GM12878 (cell line): ENCODE data around the gene MAT2B. TPM values are rescaled to one million over a fixed set of nuclear protein-coding genes. Genes with fewer than 3 reads are reported as not detected.

Source experiments
- ATF7 ChIP-seq: fragments of 450-650 bp; IDR thresholded peaks from 2 replicates; pipeline ENCODE4 v1.6.1; 2016; ENCODE audit warnings: low read depth, mild to moderate bottlenecking
- BACH1 ChIP-seq: fragments of 450-650 bp; IDR thresholded peaks from 2 replicates; pipeline ENCODE4 v1.6.1; 2017; ENCODE audit warnings: mild to moderate bottlenecking, borderline replicate concordance
- BRCA1 ChIP-seq: IDR thresholded peaks from 2 replicates; pipeline ENCODE4 v1.6.1; 2011; ENCODE audit warnings: low read depth, low read length, improper control_type of control experiment
- CEBPB ChIP-seq, 2 experiments: fragments of 150-350 bp in 1 of 2; IDR thresholded peaks; 2 replicates each; pipeline ENCODE4 v1.6.1; 2012 to 2014; ENCODE audit warnings: low read depth in 2 of 2, low read length in 2 of 2, borderline replicate concordance in 1 of 2, inconsistent platforms in 1 of 2
- CHD2 ChIP-seq: IDR thresholded peaks from 2 replicates; pipeline ENCODE4 v1.6.1; 2011; ENCODE audit warnings: low read depth, low read length, improper control_type of control experiment, borderline replicate concordance
- CREB1 ChIP-seq: IDR thresholded peaks from 2 replicates; pipeline ENCODE4 v1.6.1; 2012; ENCODE audit warnings: low read depth, mild to moderate bottlenecking, inconsistent platforms
- NFIC ChIP-seq: IDR thresholded peaks from 2 replicates; pipeline ENCODE4 v1.6.1; 2012; ENCODE audit warnings: low read depth, mild to moderate bottlenecking, inconsistent platforms, low read length, moderate library complexity
- NFYA ChIP-seq: IDR thresholded peaks from 2 replicates; pipeline ENCODE4 v1.6.1; 2011; ENCODE audit warnings: low read depth, mild to moderate bottlenecking, low read length, improper control_type of control experiment, borderline replicate concordance
- NRF1 ChIP-seq: conservative IDR thresholded peaks from 2 replicates; pipeline ENCODE4 v1.6.1; 2011; ENCODE audit warnings: mild to moderate bottlenecking, low read depth, low read length, improper control_type of control experiment
- RB1 ChIP-seq: fragments of 450-650 bp; formaldehyde crosslinking; IDR thresholded peaks from 2 replicates; pipeline ENCODE4 v1.6.1; 2017; ENCODE audit warnings: mild to moderate bottlenecking, borderline replicate concordance
- SUPT20H ChIP-seq: IDR thresholded peaks from 2 replicates; pipeline ENCODE4 v1.6.1; 2011; ENCODE audit warnings: low read depth, mild to moderate bottlenecking, low read length, moderate library complexity, borderline replicate concordance; ENCODE audit not compliant: control insufficient read depth
- ZBED1 ChIP-seq: IDR thresholded peaks from 2 replicates; pipeline ENCODE4 v1.6.1; 2016; ENCODE audit warnings: borderline replicate concordance
- ZNF207 ChIP-seq: fragments of 450-650 bp; IDR thresholded peaks from 2 replicates; pipeline ENCODE4 v1.6.1; 2014; ENCODE audit warnings: antibody characterized with exemption, mild to moderate bottlenecking, borderline replicate concordance
- ZNF217 ChIP-seq: fragments of 450-650 bp; IDR thresholded peaks from 2 replicates; pipeline ENCODE4 v1.6.1; 2017; ENCODE audit warnings: antibody characterized with exemption, mild to moderate bottlenecking
- polyA plus RNA-seq, 11 experiments: library from polyadenylated mRNA; depleted of rRNA in 4 of 11; unstranded in 6 of 11; stranded (reverse) in 5 of 11; fragments of >200 nt; fragmentation: Nextera tagmentation in 4 of 11; fragmentation: Illumina TruSeq in 1 of 11; extraction: Ambion mirVana in 4 of 11; extraction: Trizol in 1 of 11; gene quantifications; 1 replicate in 1 of 11; 2 replicates in 10 of 11; pipeline versions ENCODE4 v1.2.1 to v1.2.3, GENCODE V29; 2011 to 2016; ENCODE audit warnings: inconsistent platforms in 2 of 11, missing spikeins in 2 of 11, low read depth in 1 of 11
- total RNA-seq, 4 experiments: library from RNA; depleted of rRNA in 3 of 4; stranded (reverse); fragments of >200 nt in 3 of 4; fragmentation: Illumina TruSeq in 1 of 4; extraction: Trizol in 1 of 4; gene quantifications; 2 replicates each; pipeline versions ENCODE4 v1.2.1 to v1.2.3, GENCODE V29; 2013 to 2021
- TF ChIP-seq, protein P1 (sequence below): fragments of 450-650 bp; formaldehyde crosslinking; IDR thresholded peaks from 2 replicates; pipeline ENCODE4 v1.4.0; 2022; ENCODE audit warnings: mild to moderate bottlenecking, moderate library complexity
- TF ChIP-seq, protein P2 (sequence below): fragments of 450-650 bp; IDR thresholded peaks from 2 replicates; pipeline ENCODE4 v1.6.1; 2016; ENCODE audit warnings: mild to moderate bottlenecking
- TF ChIP-seq, protein P3 (sequence below): fragments of 450-650 bp; IDR thresholded peaks from 2 replicates; pipeline ENCODE4 v1.6.1; 2017; ENCODE audit warnings: antibody characterized with exemption, mild to moderate bottlenecking, moderate library complexity
- TF ChIP-seq, protein P4 (sequence below): IDR thresholded peaks from 2 replicates; pipeline ENCODE4 v1.6.1; 2011; ENCODE audit warnings: mild to moderate bottlenecking, low read depth, low read length, moderate library complexity; ENCODE audit not compliant: insufficient replicate concordance
- TF ChIP-seq, protein P5 (sequence below): IDR thresholded peaks from 2 replicates; pipeline ENCODE4 v1.6.1; 2012; ENCODE audit warnings: low read length, inconsistent platforms

The MAT2B gene
- total and polyA plus RNA-seq, 10 of the 15 experiments (the other 5 are each of a cell fraction or from before 2014, with no cell fraction given): 43.2 to 122 (median 63.7) TPM

DNA sequence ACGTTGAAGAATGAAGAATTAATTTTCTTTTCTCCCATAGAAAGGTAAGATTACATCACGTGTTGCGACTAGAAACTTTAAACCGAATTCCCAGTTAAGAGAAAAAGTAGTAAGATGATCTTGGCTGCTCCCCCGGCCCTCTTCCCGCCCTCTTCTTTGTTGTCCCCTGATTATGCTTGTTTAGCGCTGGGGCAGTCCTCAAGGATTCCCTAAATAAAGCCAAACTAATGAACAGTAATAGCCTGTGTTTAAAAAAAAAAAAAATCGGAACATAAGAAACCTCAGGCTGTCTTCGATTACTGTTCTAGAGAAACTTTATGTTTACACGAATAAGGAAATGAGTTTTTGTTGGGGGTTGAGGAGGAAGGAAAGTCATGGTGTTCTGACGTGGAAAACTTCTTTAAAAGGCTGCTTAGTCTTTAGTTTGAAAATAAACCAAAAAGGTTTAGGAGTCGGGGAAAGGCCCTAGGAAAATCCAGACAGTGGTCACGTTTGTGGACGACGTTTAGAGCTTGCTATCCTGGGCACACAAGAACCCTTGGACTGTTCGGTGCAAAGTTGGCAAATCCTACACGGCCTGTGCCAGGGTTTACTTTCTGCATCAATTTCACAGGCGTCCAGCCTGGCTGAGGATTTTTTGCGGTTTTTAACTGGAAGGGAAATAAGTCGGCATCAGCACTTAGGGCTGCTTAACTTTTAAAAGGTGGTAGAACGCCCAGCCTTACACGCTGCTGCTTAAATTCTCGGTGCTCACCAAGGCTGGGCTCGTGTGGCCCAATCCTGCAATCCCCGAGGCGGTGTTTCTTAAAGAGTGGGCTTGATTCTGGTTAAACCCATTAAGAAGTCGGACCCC is 1.1 kb upstream of the MAT2B start (continued):
- TF ChIP-seq ZNF207 (no peak), RB1 (no peak), NRF1 (no peak), ATF7 (no peak), NFYA (no peak), SUPT20H (no peak), NFIC (0 out of 2 replicates have a peak, but pooled peaks have one; percentile 6), CEBPB (IDR thresholded peaks at IDR 0.05; ENCODE audit: borderline replicate concordance in 1 of 2, low read depth in 2 of 2, low read length in 2 of 2) (no peak), ZNF217 (no peak), ZBED1 (no peak), CREB1 (no peak), CHD2 (no peak), BACH1 (no peak), BRCA1 (no peak)
- TF ChIP-seq, protein P1, sequence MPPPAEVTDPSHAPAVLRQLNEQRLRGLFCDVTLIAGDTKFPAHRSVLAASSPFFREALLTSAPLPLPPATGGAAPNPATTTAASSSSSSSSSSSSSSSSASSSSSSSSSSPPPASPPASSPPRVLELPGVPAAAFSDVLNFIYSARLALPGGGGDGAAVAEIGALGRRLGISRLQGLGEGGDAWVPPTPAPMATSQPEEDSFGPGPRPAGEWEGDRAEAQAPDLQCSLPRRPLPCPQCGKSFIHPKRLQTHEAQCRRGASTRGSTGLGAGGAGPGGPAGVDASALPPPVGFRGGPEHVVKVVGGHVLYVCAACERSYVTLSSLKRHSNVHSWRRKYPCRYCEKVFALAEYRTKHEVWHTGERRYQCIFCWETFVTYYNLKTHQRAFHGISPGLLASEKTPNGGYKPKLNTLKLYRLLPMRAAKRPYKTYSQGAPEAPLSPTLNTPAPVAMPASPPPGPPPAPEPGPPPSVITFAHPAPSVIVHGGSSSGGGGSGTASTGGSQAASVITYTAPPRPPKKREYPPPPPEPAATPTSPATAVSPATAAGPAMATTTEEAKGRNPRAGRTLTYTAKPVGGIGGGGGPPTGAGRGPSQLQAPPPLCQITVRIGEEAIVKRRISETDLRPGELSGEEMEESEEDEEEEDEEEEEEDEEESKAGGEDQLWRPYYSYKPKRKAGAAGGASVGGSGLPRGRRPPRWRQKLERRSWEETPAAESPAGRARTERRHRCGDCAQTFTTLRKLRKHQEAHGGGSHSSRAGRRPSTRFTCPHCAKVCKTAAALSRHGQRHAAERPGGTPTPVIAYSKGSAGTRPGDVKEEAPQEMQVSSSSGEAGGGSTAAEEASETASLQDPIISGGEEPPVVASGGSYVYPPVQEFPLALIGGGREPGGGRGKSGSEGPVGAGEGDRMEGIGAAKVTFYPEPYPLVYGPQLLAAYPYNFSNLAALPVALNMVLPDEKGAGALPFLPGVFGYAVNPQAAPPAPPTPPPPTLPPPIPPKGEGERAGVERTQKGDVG (CRISPR knock-in tag): no peak
- TF ChIP-seq, protein P2, sequence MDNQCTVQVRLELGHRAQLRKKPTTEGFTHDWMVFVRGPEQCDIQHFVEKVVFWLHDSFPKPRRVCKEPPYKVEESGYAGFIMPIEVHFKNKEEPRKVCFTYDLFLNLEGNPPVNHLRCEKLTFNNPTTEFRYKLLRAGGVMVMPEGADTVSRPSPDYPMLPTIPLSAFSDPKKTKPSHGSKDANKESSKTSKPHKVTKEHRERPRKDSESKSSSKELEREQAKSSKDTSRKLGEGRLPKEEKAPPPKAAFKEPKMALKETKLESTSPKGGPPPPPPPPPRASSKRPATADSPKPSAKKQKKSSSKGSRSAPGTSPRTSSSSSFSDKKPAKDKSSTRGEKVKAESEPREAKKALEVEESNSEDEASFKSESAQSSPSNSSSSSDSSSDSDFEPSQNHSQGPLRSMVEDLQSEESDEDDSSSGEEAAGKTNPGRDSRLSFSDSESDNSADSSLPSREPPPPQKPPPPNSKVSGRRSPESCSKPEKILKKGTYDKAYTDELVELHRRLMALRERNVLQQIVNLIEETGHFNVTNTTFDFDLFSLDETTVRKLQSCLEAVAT: 0 out of 2 replicates have a peak, but pooled peaks have one; percentile 35
- TF ChIP-seq, protein P3, sequence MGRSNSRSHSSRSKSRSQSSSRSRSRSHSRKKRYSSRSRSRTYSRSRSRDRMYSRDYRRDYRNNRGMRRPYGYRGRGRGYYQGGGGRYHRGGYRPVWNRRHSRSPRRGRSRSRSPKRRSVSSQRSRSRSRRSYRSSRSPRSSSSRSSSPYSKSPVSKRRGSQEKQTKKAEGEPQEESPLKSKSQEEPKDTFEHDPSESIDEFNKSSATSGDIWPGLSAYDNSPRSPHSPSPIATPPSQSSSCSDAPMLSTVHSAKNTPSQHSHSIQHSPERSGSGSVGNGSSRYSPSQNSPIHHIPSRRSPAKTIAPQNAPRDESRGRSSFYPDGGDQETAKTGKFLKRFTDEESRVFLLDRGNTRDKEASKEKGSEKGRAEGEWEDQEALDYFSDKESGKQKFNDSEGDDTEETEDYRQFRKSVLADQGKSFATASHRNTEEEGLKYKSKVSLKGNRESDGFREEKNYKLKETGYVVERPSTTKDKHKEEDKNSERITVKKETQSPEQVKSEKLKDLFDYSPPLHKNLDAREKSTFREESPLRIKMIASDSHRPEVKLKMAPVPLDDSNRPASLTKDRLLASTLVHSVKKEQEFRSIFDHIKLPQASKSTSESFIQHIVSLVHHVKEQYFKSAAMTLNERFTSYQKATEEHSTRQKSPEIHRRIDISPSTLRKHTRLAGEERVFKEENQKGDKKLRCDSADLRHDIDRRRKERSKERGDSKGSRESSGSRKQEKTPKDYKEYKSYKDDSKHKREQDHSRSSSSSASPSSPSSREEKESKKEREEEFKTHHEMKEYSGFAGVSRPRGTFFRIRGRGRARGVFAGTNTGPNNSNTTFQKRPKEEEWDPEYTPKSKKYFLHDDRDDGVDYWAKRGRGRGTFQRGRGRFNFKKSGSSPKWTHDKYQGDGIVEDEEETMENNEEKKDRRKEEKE: no peak
- TF ChIP-seq, protein P4, sequence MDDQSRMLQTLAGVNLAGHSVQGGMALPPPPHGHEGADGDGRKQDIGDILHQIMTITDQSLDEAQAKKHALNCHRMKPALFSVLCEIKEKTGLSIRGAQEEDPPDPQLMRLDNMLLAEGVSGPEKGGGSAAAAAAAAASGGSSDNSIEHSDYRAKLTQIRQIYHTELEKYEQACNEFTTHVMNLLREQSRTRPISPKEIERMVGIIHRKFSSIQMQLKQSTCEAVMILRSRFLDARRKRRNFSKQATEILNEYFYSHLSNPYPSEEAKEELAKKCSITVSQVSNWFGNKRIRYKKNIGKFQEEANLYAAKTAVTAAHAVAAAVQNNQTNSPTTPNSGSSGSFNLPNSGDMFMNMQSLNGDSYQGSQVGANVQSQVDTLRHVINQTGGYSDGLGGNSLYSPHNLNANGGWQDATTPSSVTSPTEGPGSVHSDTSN: no peak
- TF ChIP-seq, protein P5, sequence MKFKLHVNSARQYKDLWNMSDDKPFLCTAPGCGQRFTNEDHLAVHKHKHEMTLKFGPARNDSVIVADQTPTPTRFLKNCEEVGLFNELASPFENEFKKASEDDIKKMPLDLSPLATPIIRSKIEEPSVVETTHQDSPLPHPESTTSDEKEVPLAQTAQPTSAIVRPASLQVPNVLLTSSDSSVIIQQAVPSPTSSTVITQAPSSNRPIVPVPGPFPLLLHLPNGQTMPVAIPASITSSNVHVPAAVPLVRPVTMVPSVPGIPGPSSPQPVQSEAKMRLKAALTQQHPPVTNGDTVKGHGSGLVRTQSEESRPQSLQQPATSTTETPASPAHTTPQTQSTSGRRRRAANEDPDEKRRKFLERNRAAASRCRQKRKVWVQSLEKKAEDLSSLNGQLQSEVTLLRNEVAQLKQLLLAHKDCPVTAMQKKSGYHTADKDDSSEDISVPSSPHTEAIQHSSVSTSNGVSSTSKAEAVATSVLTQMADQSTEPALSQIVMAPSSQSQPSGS: no peak
